A549 (cell line): ENCODE measurements around the gene AKR1C3.

Experiments
- BHLHE40 ChIP-seq: IDR thresholded peaks from 2 replicates; pipeline ENCODE4 v1.6.1; 2012; ENCODE audit warnings: low read depth, low read length, inconsistent platforms
- CHD2 ChIP-seq: fragments of 150-350 bp; IDR thresholded peaks from 2 replicates; pipeline ENCODE4 v1.6.1; 2014; ENCODE audit warnings: low read length; ENCODE audit not compliant: partially characterized antibody
- CTCF ChIP-seq: fragments of >200 bp; sonication (Bioruptor Twin); formaldehyde crosslinking; IDR thresholded peaks from 3 replicates; pipeline ENCODE4 v1.5.1; 2016
- ELK1 ChIP-seq: fragments of 150-350 bp; IDR thresholded peaks from 2 replicates; pipeline ENCODE4 v1.6.1; 2014; ENCODE audit warnings: low read depth, mild to moderate bottlenecking, low read length
- JUNB ChIP-seq: fragments of >200 bp; sonication (Bioruptor Twin); formaldehyde crosslinking; IDR thresholded peaks from 2 replicates; pipeline ENCODE4 v1.6.1; 2016
- KDM5A ChIP-seq: fragments of 200-600 bp; sonication (generic); IDR thresholded peaks from 2 replicates; pipeline ENCODE4 v1.6.1; 2016; ENCODE audit warnings: antibody characterized with exemption, mild to moderate bottlenecking
- MAFK ChIP-seq: fragments of 450-650 bp; IDR thresholded peaks from 2 replicates; pipeline ENCODE4 v1.6.1; 2014; ENCODE audit not compliant: partially characterized antibody
- MAZ ChIP-seq: fragments of 150-350 bp; IDR thresholded peaks from 2 replicates; pipeline ENCODE4 v1.6.1; 2014; ENCODE audit warnings: antibody characterized with exemption, low read depth, low read length, borderline replicate concordance
- NFE2L2 ChIP-seq: fragments of 150-350 bp; conservative IDR thresholded peaks from 2 replicates; pipeline ENCODE4 v1.6.1; 2014; ENCODE audit warnings: low read length
- PBX3 ChIP-seq: IDR thresholded peaks from 2 replicates; pipeline ENCODE4 v1.6.1; 2012
- POLR2A ChIP-seq: IDR thresholded peaks from 2 replicates; pipeline ENCODE4 v1.6.1; 2012; ENCODE audit warnings: mild to moderate bottlenecking, low read length
- POLR2AphosphoS2 ChIP-seq: conservative IDR thresholded peaks from 2 replicates; pipeline ENCODE4 v1.6.1; 2012; ENCODE audit warnings: low read length, improper control_type of control experiment, inconsistent platforms
- RAD21 ChIP-seq, 2 experiments: fragments of >200 bp in 1 of 2; sonication (Bioruptor Twin) in 1 of 2; formaldehyde crosslinking in 1 of 2; IDR thresholded peaks in 1 of 2; conservative IDR thresholded peaks in 1 of 2; 2 replicates in 1 of 2; 3 replicates in 1 of 2; pipeline ENCODE4 v1.6.1; 2012 to 2018; ENCODE audit warnings: inconsistent platforms in 1 of 2
- RCOR1 ChIP-seq: fragments of 150-350 bp; IDR thresholded peaks from 2 replicates; pipeline ENCODE4 v1.6.1; 2014; ENCODE audit warnings: antibody characterized with exemption, low read length, low read depth

GRCh38 chr10:5116621-5117020 lies 22.4 kb downstream of the AKR1C3 start:
- no peak for TF ChIP-seq CTCF
- no peak for TF ChIP-seq POLR2A
- no peak for TF ChIP-seq ELK1
- no peak for TF ChIP-seq CHD2
- TF ChIP-seq KDM5A: no peak
- TF ChIP-seq BHLHE40: no peak
- TF ChIP-seq PBX3: no peak
- no peak for TF ChIP-seq NFE2L2
- TF ChIP-seq RAD21 (conservative IDR thresholded peaks at IDR 0.05 in 1 of 2, IDR thresholded peaks at IDR 0.05 in 1 of 2): no peak
- TF ChIP-seq MAFK: no peak
- TF ChIP-seq JUNB: no peak
- TF ChIP-seq RCOR1: no peak
- no peak for TF ChIP-seq POLR2AphosphoS2
- TF ChIP-seq MAZ: no peak
